HEK293 (cell line): Measurements from ENCODE around the gene CAMK2B.

Source experiments
- HOXA7 ChIP-seq: sonication (generic); formaldehyde crosslinking; IDR thresholded peaks from 2 replicates; pipeline ENCODE4 v1.8.1; 2022; ENCODE audit warnings: missing genetic modification reagents, borderline replicate concordance
- SCRT2 ChIP-seq: fragments of 450-650 bp; formaldehyde crosslinking; IDR thresholded peaks from 2 replicates; pipeline ENCODE4 v1.5.1; 2016; ENCODE audit warnings: missing biosample characterization, missing genetic modification characterization
- TCF7L2 ChIP-seq: IDR thresholded peaks from 2 replicates; pipeline ENCODE4 v1.6.1; 2011; ENCODE audit warnings: low read depth, mild to moderate bottlenecking, inconsistent platforms, low read length, moderate library complexity, borderline replicate concordance
- ZBTB1 ChIP-seq: fragments of 450-650 bp; formaldehyde crosslinking; IDR thresholded peaks from 2 replicates; pipeline ENCODE4 v1.5.1; 2016; ENCODE audit warnings: missing biosample characterization, missing genetic modification characterization
- ZNF138 ChIP-seq: fragments of 450-650 bp; formaldehyde crosslinking; IDR thresholded peaks from 2 replicates; pipeline ENCODE4 v1.5.1; 2016; ENCODE audit warnings: missing biosample characterization, missing genetic modification characterization, borderline replicate concordance
- ZNF350 ChIP-seq: fragments of 450-650 bp; formaldehyde crosslinking; IDR thresholded peaks from 2 replicates; pipeline ENCODE4 v1.5.0; 2017; ENCODE audit warnings: missing biosample characterization, mild to moderate bottlenecking, missing genetic modification characterization
- ZNF394 ChIP-seq: fragments of 450-650 bp; formaldehyde crosslinking; IDR thresholded peaks from 2 replicates; pipeline ENCODE4 v1.5.1; 2016; ENCODE audit warnings: missing biosample characterization, missing genetic modification characterization, mild to moderate bottlenecking, moderate library complexity, borderline replicate concordance
- ZNF677 ChIP-seq: fragments of 450-650 bp; IDR thresholded peaks from 2 replicates; pipeline ENCODE4 v1.5.0; 2018; ENCODE audit warnings: missing biosample characterization, mild to moderate bottlenecking, missing genetic modification characterization, moderate library complexity
- TF ChIP-seq, protein P1 (sequence below): fragments of 450-650 bp; formaldehyde crosslinking; IDR thresholded peaks from 2 replicates; pipeline ENCODE4 v1.5.1; 2016; ENCODE audit warnings: missing biosample characterization, missing genetic modification characterization
- TF ChIP-seq, protein P2 (sequence below): fragments of 450-650 bp; formaldehyde crosslinking; IDR thresholded peaks from 2 replicates; pipeline ENCODE4 v1.5.1; 2016; ENCODE audit warnings: missing biosample characterization, missing genetic modification characterization, borderline replicate concordance
- TF ChIP-seq, protein P3 (sequence below): fragments of 450-650 bp; formaldehyde crosslinking; IDR thresholded peaks from 2 replicates; pipeline ENCODE4 v1.5.1; 2017; ENCODE audit warnings: missing biosample characterization, missing genetic modification characterization

DNA sequence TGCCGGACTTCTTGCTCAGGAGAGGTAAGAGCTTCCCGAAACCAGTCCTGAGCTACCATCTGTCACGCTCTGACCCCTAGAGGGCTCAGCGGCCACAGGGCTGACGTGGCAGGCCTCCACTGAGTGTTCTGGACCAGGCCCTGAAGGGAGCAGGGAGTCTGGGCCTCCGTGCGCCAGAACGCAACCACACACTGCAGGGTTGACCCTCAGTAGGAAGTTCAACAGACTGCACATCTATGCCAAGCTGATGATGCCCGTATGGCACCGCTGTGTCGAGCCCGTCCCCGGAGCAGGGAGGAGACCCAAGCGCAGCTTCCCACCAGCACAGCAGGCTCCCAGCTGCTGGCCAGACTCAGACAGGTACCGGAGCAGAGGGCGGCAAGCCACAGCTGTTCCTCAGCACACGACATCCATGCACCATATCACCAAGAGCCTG is 39.2 kb downstream of the CAMK2B start:
- TF ChIP-seq, protein P1, sequence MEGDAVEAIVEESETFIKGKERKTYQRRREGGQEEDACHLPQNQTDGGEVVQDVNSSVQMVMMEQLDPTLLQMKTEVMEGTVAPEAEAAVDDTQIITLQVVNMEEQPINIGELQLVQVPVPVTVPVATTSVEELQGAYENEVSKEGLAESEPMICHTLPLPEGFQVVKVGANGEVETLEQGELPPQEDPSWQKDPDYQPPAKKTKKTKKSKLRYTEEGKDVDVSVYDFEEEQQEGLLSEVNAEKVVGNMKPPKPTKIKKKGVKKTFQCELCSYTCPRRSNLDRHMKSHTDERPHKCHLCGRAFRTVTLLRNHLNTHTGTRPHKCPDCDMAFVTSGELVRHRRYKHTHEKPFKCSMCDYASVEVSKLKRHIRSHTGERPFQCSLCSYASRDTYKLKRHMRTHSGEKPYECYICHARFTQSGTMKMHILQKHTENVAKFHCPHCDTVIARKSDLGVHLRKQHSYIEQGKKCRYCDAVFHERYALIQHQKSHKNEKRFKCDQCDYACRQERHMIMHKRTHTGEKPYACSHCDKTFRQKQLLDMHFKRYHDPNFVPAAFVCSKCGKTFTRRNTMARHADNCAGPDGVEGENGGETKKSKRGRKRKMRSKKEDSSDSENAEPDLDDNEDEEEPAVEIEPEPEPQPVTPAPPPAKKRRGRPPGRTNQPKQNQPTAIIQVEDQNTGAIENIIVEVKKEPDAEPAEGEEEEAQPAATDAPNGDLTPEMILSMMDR (tag by site-specific recombination), result no peak
- TF ChIP-seq ZBTB1 (tag by site-specific recombination) (no peak), ZNF138 (tag by site-specific recombination) (no peak), ZNF394 (no peak), ZNF350 (no peak), ZNF677 (no peak), TCF7L2 (no peak), SCRT2 (tag by site-specific recombination) (no peak), HOXA7 (CRISPR knock-in tag) (no peak)
- TF ChIP-seq, protein P2, sequence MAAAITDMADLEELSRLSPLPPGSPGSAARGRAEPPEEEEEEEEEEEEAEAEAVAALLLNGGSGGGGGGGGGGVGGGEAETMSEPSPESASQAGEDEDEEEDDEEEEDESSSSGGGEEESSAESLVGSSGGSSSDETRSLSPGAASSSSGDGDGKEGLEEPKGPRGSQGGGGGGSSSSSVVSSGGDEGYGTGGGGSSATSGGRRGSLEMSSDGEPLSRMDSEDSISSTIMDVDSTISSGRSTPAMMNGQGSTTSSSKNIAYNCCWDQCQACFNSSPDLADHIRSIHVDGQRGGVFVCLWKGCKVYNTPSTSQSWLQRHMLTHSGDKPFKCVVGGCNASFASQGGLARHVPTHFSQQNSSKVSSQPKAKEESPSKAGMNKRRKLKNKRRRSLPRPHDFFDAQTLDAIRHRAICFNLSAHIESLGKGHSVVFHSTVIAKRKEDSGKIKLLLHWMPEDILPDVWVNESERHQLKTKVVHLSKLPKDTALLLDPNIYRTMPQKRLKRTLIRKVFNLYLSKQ (tag by site-specific recombination), result no peak
- TF ChIP-seq, protein P3, sequence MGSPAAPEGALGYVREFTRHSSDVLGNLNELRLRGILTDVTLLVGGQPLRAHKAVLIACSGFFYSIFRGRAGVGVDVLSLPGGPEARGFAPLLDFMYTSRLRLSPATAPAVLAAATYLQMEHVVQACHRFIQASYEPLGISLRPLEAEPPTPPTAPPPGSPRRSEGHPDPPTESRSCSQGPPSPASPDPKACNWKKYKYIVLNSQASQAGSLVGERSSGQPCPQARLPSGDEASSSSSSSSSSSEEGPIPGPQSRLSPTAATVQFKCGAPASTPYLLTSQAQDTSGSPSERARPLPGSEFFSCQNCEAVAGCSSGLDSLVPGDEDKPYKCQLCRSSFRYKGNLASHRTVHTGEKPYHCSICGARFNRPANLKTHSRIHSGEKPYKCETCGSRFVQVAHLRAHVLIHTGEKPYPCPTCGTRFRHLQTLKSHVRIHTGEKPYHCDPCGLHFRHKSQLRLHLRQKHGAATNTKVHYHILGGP (tag by site-specific recombination), result no peak
